ENCODE measurements around the gene PRMT2. TPM values are rescaled to one million over a fixed set of nuclear protein-coding genes. Genes with fewer than 3 reads are reported as not detected.

PRMT2 gene
- total and polyA plus RNA-seq, 2 experiments from 2014 or later, result 51.9 to 56.9 TPM

- H3K27ac ChIP-seq (ENCODE audit: low read depth), result no peak within 1 kb of the TSS
- no peak within 1 kb of the TSS for H3K4me3 ChIP-seq
- H3K4me2 ChIP-seq, result peak within 1 kb of the TSS; percentile 60
- Mint-ChIP-seq H3K27me3 (ENCODE audit: insufficient read depth, low read depth, poor library complexity) (no peaks in the 10 kb centered on the region), H3K27ac (no peak within 1 kb of the TSS), H3K4me3 (no peak within 1 kb of the TSS), H3K9me3 (peaks cover under 1% of the 10 kb centered on the region; the same call in 2 of the 3 replicates), H3K4me1 (peaks cover 31% of the 10 kb centered on the region), H3K36me3 (ENCODE audit: low read depth) (no peaks in the 10 kb centered on the region)
- no peaks in the 10 kb centered on the region for H3K27me3 ChIP-seq (ENCODE audit: insufficient read depth)
- H3K36me3 ChIP-seq (ENCODE audit: insufficient read depth), result no peaks in the 10 kb centered on the region
- no peaks in the 10 kb centered on the region for H3K9me2 ChIP-seq (ENCODE audit: insufficient read depth)
- TF ChIP-seq ZNF462 (CRISPR knock-in tag; IDR thresholded peaks at IDR 0.05) (no peak), STAT1 (IDR thresholded peaks at IDR 0.05; ENCODE audit: unreplicated experiment) (no peak)
- H3F3A ChIP-seq (replicated peaks; ENCODE audit: low read depth), result no peaks in the 10 kb centered on the region
- peak within 1 kb of the TSS; percentile 91 for H2AFZ ChIP-seq
- ATAC-seq (peak; percentile 93), DNase-seq (ENCODE audit: low spot score) (peak; percentile 33)
- H4K20me1 ChIP-seq (replicated peaks; ENCODE audit: insufficient read depth), result no peaks in the 10 kb centered on the region
- H3K79me2 ChIP-seq (replicated peaks; ENCODE audit: insufficient read depth), result no peaks in the 10 kb centered on the region
- peaks cover 31% of the 10 kb centered on the region for H3K4me1 ChIP-seq (ENCODE audit: insufficient read depth)
Observed at GRCh38 chr21:46604975-46605766, 30.3 kb upstream of the PRMT2 start, which contains the start of gene S100B. TSS of gene S100B (minus strand) at chr21:46605082. CDS start at chr21:46602415, 2,667 bp downstream.

- Mint-ChIP-seq H3K9me3 (peaks cover 7% of the 10 kb centered on the region; the same call in 2 of the 3 replicates), H3K4me1 (peaks cover 31% of the 10 kb centered on the region), H3K4me3 (no peak overlapping the region), H3K36me3 (ENCODE audit: low read depth) (0 out of 3 replicates have a peak, but pooled peaks cover 2% of the 10 kb centered on the region), H3K27me3 (ENCODE audit: insufficient read depth, low read depth, poor library complexity) (no peaks in the 10 kb centered on the region), H3K27ac (no peak overlapping the region)
- H3K4me2 ChIP-seq, result no peak overlapping the region
- H3F3A ChIP-seq (replicated peaks; ENCODE audit: low read depth), result no peaks in the 10 kb centered on the region
- ATAC-seq (no peak), DNase-seq (ENCODE audit: low spot score) (no peak)
- peak overlapping the region; percentile 91 for H2AFZ ChIP-seq
- H3K27ac ChIP-seq (ENCODE audit: low read depth), result no peak overlapping the region
- H3K27me3 ChIP-seq (ENCODE audit: insufficient read depth), result no peaks in the 10 kb centered on the region
- H3K79me2 ChIP-seq (replicated peaks; ENCODE audit: insufficient read depth), result no peaks in the 10 kb centered on the region
- H4K20me1 ChIP-seq (replicated peaks; ENCODE audit: insufficient read depth), result no peaks in the 10 kb centered on the region
- H3K4me3 ChIP-seq, result no peak overlapping the region
- no peak for TF ChIP-seq EZH2phosphoT487 (IDR thresholded peaks at IDR 0.05; ENCODE audit: unreplicated experiment)
- no peak for TF ChIP-seq STAT1 (IDR thresholded peaks at IDR 0.05; ENCODE audit: unreplicated experiment)
- TF ChIP-seq POLR2AphosphoS5 (IDR thresholded peaks at IDR 0.05; ENCODE audit: low read depth), result no peak
- TF ChIP-seq CTCF (conservative IDR thresholded peaks at IDR 0.05; ENCODE audit: low read depth in 2 of 2), result no peak
- no peaks in the 10 kb centered on the region for H3K36me3 ChIP-seq (ENCODE audit: insufficient read depth)
- no peaks in the 10 kb centered on the region for H3K9me2 ChIP-seq (ENCODE audit: insufficient read depth)
- peaks cover 31% of the 10 kb centered on the region for H3K4me1 ChIP-seq (ENCODE audit: insufficient read depth)
Observed at GRCh38 chr21:46605767-46606426, 29.6 kb upstream of the PRMT2 start.

Data from GM23338 (cell line).